Measurements from ENCODE around the gene TMEM236. TPM values are rescaled to one million over a fixed set of nuclear protein-coding genes. Genes with fewer than 3 reads are reported as not detected.

The TMEM236 gene
- total and polyA plus RNA-seq, 5 experiments from 2014 or later, result 0.18 to 0.36 TPM; not detected in 3

DNA sequence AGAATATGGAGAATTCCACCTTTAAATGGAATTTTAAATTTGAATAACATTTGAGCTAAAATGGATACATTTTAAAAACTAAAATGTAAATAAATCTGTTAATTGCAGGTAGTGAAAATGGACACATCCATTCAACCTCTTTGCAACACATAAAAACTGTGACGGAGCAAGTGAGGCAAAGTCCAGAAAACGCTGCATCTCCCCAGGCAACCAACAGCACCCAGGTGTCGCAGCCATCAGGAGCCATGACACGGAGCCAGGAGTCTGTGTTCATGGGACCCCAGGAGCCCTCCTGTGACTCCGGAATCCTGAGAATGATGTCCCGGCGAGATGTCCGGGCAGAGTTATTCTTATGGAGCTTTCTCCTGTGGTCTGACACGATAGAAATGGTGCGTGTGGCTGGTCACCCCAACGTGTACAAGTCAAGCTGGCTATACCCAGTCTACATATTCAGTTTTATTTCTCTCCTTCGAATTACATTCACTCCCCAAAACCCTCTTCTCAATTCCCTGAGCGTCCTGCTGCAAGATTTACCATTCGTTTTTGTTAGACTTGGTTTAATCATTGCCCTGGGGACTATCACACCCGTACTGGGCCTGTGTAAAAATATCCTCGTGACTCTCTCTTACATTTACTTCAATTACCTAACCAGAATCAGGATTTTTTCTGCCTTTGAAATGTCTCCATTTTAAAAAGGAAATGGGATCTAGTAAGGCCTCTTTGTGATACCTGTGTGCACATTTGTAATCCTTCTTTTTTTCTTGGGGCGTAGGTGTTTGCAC is 44.0 kb downstream of the TMEM236 start:
- DNase-seq (no peak), ATAC-seq (no peak)
- Mint-ChIP-seq H3K36me3 (peaks cover 0 to 3% (median 0%) of the 10 kb centered on the region in 3 donors), H3K4me3 (no peak overlapping the region), H3K9me3 (no peaks in the 10 kb centered on the region), H3K27me3 (peaks cover 0 to 1% (median 0%) of the 10 kb centered on the region in 5 donors), H3K4me1 (peaks cover 0 to 2% (median 0%) of the 10 kb centered on the region in 4 donors), H3K27ac (no peak overlapping the region)
- POLR2A ChIA-PET, result interaction anchor here (0.6 kb wide), 1 partner anchor 361 kb away, joined by 4 read pairs; no protein-coding TSS in a partner anchor

GRCh38 chr10:17801507-17801906 is 49.5 kb downstream of the TMEM236 start:
- H3K4me1 Mint-ChIP-seq, result peaks cover 0 to 7% (median 0%) of the 10 kb centered on the region in 4 donors
- H3K27ac Mint-ChIP-seq, result no peak overlapping the region
- H3K27me3 Mint-ChIP-seq, result peaks cover 0 to 6% (median 1%) of the 10 kb centered on the region in 5 donors
- no peak overlapping the region for H3K4me3 Mint-ChIP-seq
- peaks cover 0 to 5% (median 0%) of the 10 kb centered on the region in 9 donors for H3K9me3 Mint-ChIP-seq
- POLR2A ChIA-PET, result no interaction called here
- no peaks in the 10 kb centered on the region for H3K36me3 Mint-ChIP-seq
- DNase-seq (no peak), ATAC-seq (no peak)

DNA sequence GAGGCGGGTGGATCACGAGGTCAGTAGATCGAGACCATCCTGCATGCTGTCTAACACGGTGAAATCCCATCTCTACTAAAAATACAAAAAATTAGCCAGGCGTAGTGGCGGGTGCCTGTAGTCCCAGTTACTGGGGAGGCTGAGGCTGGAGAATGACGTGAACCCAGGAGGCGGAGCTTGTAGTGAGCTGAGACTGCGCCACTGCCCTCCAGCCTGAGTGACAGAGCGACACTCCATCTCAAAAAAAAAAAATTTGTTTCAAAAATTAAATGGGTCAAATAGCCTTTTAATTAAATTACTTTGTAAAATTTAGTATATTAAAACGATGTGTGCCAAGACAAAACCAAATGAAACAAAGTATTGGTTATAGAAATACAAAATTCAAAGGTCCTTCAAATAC is 50.3 kb downstream of the TMEM236 start:
- H3K27me3 Mint-ChIP-seq, result peaks cover 0 to 9% (median 1%) of the 10 kb centered on the region in 5 donors
- no peaks in the 10 kb centered on the region for H3K36me3 Mint-ChIP-seq
- H3K4me1 Mint-ChIP-seq, result peaks cover 0 to 7% (median 0%) of the 10 kb centered on the region in 4 donors
- H3K9me3 Mint-ChIP-seq, result peaks cover 0 to 7% (median 0%) of the 10 kb centered on the region in 9 donors
- POLR2A ChIA-PET, result no interaction called here
- no peak overlapping the region for H3K4me3 Mint-ChIP-seq
- ATAC-seq (no peak), DNase-seq (no peak)
- no peak overlapping the region for H3K27ac Mint-ChIP-seq

GRCh38 chr10:17802976-17803375 is 51.0 kb downstream of the TMEM236 start:
- no peak overlapping the region for H3K4me3 Mint-ChIP-seq
- H3K36me3 Mint-ChIP-seq, result no peaks in the 10 kb centered on the region
- H3K27ac Mint-ChIP-seq, result no peak overlapping the region
- ATAC-seq (no peak), DNase-seq (no peak)
- H3K4me1 Mint-ChIP-seq, result peaks cover 0 to 7% (median 0%) of the 10 kb centered on the region in 4 donors
- POLR2A ChIA-PET, result no interaction called here
- peaks cover 0 to 7% (median 0%) of the 10 kb centered on the region in 9 donors for H3K9me3 Mint-ChIP-seq
- H3K27me3 Mint-ChIP-seq, result peaks cover 0 to 9% (median 1%) of the 10 kb centered on the region in 5 donors

GRCh38 chr10:17805330-17805729 is 53.3 kb downstream of the TMEM236 start:
- Mint-ChIP-seq H3K27me3 (peaks cover 2 to 18% (median 13%) of the 10 kb centered on the region in 5 donors), H3K36me3 (no peaks in the 10 kb centered on the region), H3K4me3 (no peak overlapping the region), H3K4me1 (peaks cover 0 to 11% (median 4%) of the 10 kb centered on the region in 4 donors), H3K9me3 (peaks cover 0 to 7% (median 0%) of the 10 kb centered on the region in 9 donors), H3K27ac (no peak overlapping the region)
- POLR2A ChIA-PET, result no interaction called here
- ATAC-seq (no peak), DNase-seq (no peak)

DNA sequence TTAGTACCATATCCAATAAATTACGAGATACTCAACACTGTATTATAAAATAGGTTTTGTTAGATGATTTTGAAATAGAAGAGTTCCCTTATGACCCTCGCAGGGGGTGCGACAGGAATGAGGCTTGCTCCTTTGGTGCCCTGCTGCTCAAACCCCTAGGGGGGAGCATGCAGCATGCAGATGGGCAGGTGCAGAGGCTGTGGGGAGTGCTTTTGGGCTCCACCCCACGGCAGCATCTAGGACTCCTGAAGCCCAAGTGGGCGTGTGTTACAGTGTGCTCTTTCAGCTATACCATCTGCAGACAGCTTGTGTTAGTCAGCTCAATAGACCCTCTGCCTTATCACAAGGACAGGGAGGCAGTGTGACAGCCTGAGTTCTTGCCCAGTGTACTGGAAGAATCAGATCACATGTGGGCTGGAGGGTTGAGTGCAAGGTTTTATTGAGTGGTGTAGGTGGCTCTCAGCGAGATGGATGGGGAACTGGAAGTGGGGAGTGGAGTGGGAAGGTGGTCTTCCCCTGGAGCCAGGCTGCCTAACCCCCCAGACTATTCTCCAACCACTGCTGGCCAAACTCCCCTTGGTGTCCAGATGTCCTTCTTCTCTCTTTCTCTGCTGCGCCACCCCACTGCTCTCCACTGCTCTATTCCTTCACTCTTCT is 54.0 kb downstream of the TMEM236 start:
- ATAC-seq, result peak in 1 of 2 donors; percentile 36
- Mint-ChIP-seq H3K4me1 (peaks cover 0 to 11% (median 5%) of the 10 kb centered on the region in 4 donors), H3K27me3 (peaks cover 2 to 25% (median 15%) of the 10 kb centered on the region in 5 donors), H3K36me3 (no peaks in the 10 kb centered on the region), H3K9me3 (peaks cover 0 to 7% (median 0%) of the 10 kb centered on the region in 9 donors), H3K27ac (no peak overlapping the region), H3K4me3 (no peak overlapping the region)
- POLR2A ChIA-PET, result no interaction called here
- DNase-seq, result peak in 1 of 10 donors; percentile 5

- POLR2A ChIA-PET, result no interaction called here
- ATAC-seq (no peak), DNase-seq (no peak)
- Mint-ChIP-seq H3K4me1 (peaks cover 0 to 11% (median 5%) of the 10 kb centered on the region in 4 donors), H3K27me3 (peaks cover 2 to 38% (median 28%) of the 10 kb centered on the region in 5 donors), H3K36me3 (no peaks in the 10 kb centered on the region), H3K9me3 (peaks cover 0 to 7% (median 0%) of the 10 kb centered on the region in 9 donors), H3K27ac (no peak within 1 kb of the TSS), H3K4me3 (no peak within 1 kb of the TSS)
Observed at GRCh38 chr10:17808971-17809841, 57.2 kb downstream of the TMEM236 start, which contains the start of gene MRC1. TSS of gene MRC1 (plus strand) at chr10:17809348. CDS start at chr10:17809466, 118 bp downstream.

DNA sequence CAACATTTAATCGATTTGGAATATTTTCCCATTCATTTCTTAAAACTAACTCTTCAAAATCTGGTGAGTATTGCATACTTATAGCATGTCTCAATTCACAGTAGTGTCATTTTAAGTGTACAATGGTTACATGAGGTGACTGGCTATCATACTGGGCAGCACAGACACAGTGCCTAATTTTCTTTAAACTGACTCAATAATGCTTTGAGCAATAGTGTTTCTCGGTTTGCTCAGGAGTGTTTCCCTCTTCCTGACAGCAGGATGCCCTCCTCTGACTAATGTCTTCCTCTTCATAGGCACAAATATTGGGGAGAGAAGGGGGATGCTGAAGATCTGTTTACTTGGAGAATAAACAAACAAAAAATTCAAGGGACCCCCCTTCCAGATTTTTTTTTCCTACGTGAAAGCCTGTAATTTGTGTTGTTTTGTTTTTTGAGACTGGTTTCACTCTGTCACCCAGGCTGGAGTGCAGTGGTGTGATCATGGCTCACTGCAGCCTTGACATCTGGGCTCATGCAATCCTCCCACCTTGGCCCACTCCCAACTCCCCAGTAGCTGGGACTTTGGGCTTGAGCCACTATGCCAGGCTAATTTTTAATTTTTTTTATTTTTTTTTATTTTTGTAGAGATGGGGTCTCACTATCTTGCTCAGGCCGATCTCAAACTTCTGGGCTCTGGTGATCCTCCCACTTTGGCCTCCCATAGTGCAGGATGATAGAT is 59.3 kb downstream of the TMEM236 start:
- Mint-ChIP-seq H3K4me3 (no peak overlapping the region), H3K4me1 (peaks cover 0 to 9% (median 2%) of the 10 kb centered on the region in 4 donors), H3K27me3 (peaks cover 5 to 38% (median 24%) of the 10 kb centered on the region in 5 donors), H3K36me3 (no peaks in the 10 kb centered on the region), H3K27ac (no peak overlapping the region), H3K9me3 (peaks cover 0 to 3% (median 0%) of the 10 kb centered on the region in 9 donors)
- DNase-seq (no peak), ATAC-seq (no peak)
- POLR2A ChIA-PET, result no interaction called here

GRCh38 chr10:17814973-17815372 is 63.0 kb downstream of the TMEM236 start:
- no peak for DNase-seq
- POLR2A ChIA-PET, result no interaction called here
- peaks cover 5 to 25% (median 13%) of the 10 kb centered on the region in 5 donors for H3K27me3 Mint-ChIP-seq
- H3K4me3 Mint-ChIP-seq, result no peak overlapping the region
- no peak for ATAC-seq
- peaks cover 0 to 5% (median under 1%) of the 10 kb centered on the region in 4 donors for H3K4me1 Mint-ChIP-seq
- H3K36me3 Mint-ChIP-seq, result no peaks in the 10 kb centered on the region
- no peak overlapping the region for H3K27ac Mint-ChIP-seq
- H3K9me3 Mint-ChIP-seq, result no peaks in the 10 kb centered on the region

- no peaks in the 10 kb centered on the region for H3K4me1 Mint-ChIP-seq
- no peaks in the 10 kb centered on the region for H3K36me3 Mint-ChIP-seq
- no peak overlapping the region for H3K27ac Mint-ChIP-seq
- H3K9me3 Mint-ChIP-seq, result no peaks in the 10 kb centered on the region
- H3K27me3 Mint-ChIP-seq, result peaks cover 2 to 21% (median 7%) of the 10 kb centered on the region in 5 donors
- DNase-seq (no peak), ATAC-seq (no peak)
- H3K4me3 Mint-ChIP-seq, result no peak overlapping the region
- POLR2A ChIA-PET, result no interaction called here
Observed at GRCh38 chr10:17816199-17816598, 64.2 kb downstream of the TMEM236 start.

GRCh38 chr10:17817316-17817715 is 65.3 kb downstream of the TMEM236 start:
- no peak for ATAC-seq
- DNase-seq, result no peak
- Mint-ChIP-seq H3K9me3 (no peaks in the 10 kb centered on the region), H3K27me3 (peaks cover 0 to 12% (median 2%) of the 10 kb centered on the region in 5 donors), H3K4me3 (no peak overlapping the region), H3K36me3 (no peaks in the 10 kb centered on the region), H3K4me1 (no peaks in the 10 kb centered on the region), H3K27ac (no peak overlapping the region)
- POLR2A ChIA-PET, result no interaction called here

DNA sequence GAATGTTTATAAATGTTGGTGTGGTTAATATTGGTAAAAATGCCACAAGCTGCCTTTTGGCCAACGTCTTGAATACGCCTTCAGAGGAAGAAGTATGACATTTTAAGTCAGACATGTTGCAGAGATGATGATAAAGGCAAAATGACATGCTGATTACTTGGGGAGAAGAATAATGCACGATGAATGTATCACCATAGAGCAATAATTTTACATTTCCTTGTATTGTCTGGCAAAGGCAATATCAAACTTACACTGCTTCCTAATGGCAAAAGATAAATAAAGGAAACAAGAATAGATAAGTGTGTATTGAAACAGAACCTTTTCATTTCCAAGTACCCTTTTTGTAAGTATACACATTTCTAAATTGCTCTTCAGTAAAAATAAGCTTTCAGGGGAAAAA is 65.8 kb downstream of the TMEM236 start:
- H3K36me3 Mint-ChIP-seq, result no peaks in the 10 kb centered on the region
- POLR2A ChIA-PET, result no interaction called here
- no peak overlapping the region for H3K27ac Mint-ChIP-seq
- ATAC-seq (no peak), DNase-seq (no peak)
- H3K27me3 Mint-ChIP-seq, result peaks cover 0 to 12% (median 2%) of the 10 kb centered on the region in 5 donors
- H3K4me3 Mint-ChIP-seq, result no peak overlapping the region
- no peaks in the 10 kb centered on the region for H3K9me3 Mint-ChIP-seq
- H3K4me1 Mint-ChIP-seq, result no peaks in the 10 kb centered on the region

Measured in naive thymus-derived CD8-positive, alpha-beta T cell (primary cell).